Cardiac muscle cell (in vitro differentiated cells and primary cell): ENCODE measurements around the gene FPGS. TPM values are rescaled to one million over a fixed set of nuclear protein-coding genes. Genes with fewer than 3 reads are reported as not detected.

ENCODE experiments used
- DNase-seq, 2 donors: peaks; one replicate each; pipeline versions ENCODE4 v3.0.0 to v3.0.0-alpha.2; 2010 to 2017; ENCODE audit warnings: low read depth in 1 of 2, low spot score in 1 of 2
- H3K27ac ChIP-seq: fragments of 200-600 bp; sonication (generic); 2 replicates; pipeline ENCODE4 v1.5.1; 2016
- H3K27me3 ChIP-seq: fragments of 200-600 bp; sonication (generic); 2 replicates; pipeline ENCODE4 v1.6.0; 2016; ENCODE audit warnings: control low read depth
- H3K36me3 ChIP-seq: fragments of 200-600 bp; sonication (generic); 2 replicates; pipeline ENCODE4 v1.5.1; 2016; ENCODE audit warnings: control low read depth
- H3K4me1 ChIP-seq: fragments of 200-600 bp; sonication (generic); 2 replicates; pipeline ENCODE4 v1.8.1; 2017; ENCODE audit warnings: low read depth, mild to moderate bottlenecking, mixed run types
- H3K4me3 ChIP-seq: fragments of 200-600 bp; sonication (generic); 2 replicates; pipeline ENCODE4 v1.5.1; 2016; ENCODE audit warnings: mild to moderate bottlenecking
- H3K9me3 ChIP-seq: fragments of 200-600 bp; sonication (generic); 2 replicates; pipeline ENCODE4 v1.5.1; 2017; ENCODE audit warnings: low read depth, mild to moderate bottlenecking, control low read depth
- CTCF ChIP-seq: IDR thresholded peaks from 2 replicates; pipeline ENCODE4 v1.5.1; 2012; ENCODE audit warnings: low read depth, mild to moderate bottlenecking, low read length
- polyA plus RNA-seq: library from polyadenylated mRNA; unstranded; fragments of >200 nt; fragmentation: Nextera tagmentation; extraction: Ambion mirVana; gene quantifications from 2 replicates; pipeline ENCODE4 v1.2.1, GENCODE V29; 2016
- total RNA-seq: library from RNA; depleted of rRNA; stranded (reverse); fragments of >200 nt; gene quantifications from 2 replicates; pipeline ENCODE4 v1.2.3, GENCODE V29; 2016

FPGS gene
- total and polyA plus RNA-seq, 2 experiments from 2014 or later, result 78.3 to 123 TPM

GRCh38 chr9:127768698-127769097 lies 34.0 kb upstream of the FPGS start:
- Histone ChIP-seq H3K36me3 (no peaks in the 10 kb centered on the region), H3K9me3 (no peaks in the 10 kb centered on the region), H3K27ac (no peak overlapping the region), H3K4me1 (no peaks in the 10 kb centered on the region), H3K4me3 (no peak overlapping the region), H3K27me3 (no peaks in the 10 kb centered on the region)
- no peak for DNase-seq
- no peak for TF ChIP-seq CTCF

- Histone ChIP-seq H3K9me3 (no peaks in the 10 kb centered on the region), H3K4me3 (no peak overlapping the region), H3K36me3 (no peaks in the 10 kb centered on the region), H3K27ac (no peak overlapping the region), H3K27me3 (no peaks in the 10 kb centered on the region), H3K4me1 (no peaks in the 10 kb centered on the region)
- DNase-seq, result no peak
- TF ChIP-seq CTCF, result no peak
These were observed 33.6 kb upstream of the FPGS start for GRCh38 chr9:127769101-127769500.

GRCh38 chr9:127769929-127770582 lies 32.6 kb upstream of the FPGS start:
- no peak for TF ChIP-seq CTCF
- no peaks in the 10 kb centered on the region for H3K9me3 ChIP-seq
- H3K36me3 ChIP-seq, result no peaks in the 10 kb centered on the region
- no peaks in the 10 kb centered on the region for H3K4me1 ChIP-seq
- DNase-seq, result peak in 1 of 2 donors; percentile 17
- no peaks in the 10 kb centered on the region for H3K27me3 ChIP-seq
- no peak overlapping the region for H3K27ac ChIP-seq
- H3K4me3 ChIP-seq, result no peak overlapping the region

- DNase-seq, result no peak
- Histone ChIP-seq H3K36me3 (no peaks in the 10 kb centered on the region), H3K9me3 (no peaks in the 10 kb centered on the region), H3K4me1 (no peaks in the 10 kb centered on the region), H3K27me3 (no peaks in the 10 kb centered on the region), H3K4me3 (no peak overlapping the region), H3K27ac (no peak overlapping the region)
- TF ChIP-seq CTCF, result no peak
These were observed 32.1 kb upstream of the FPGS start for GRCh38 chr9:127770583-127770904.

GRCh38 chr9:127770905-127771569 lies 31.6 kb upstream of the FPGS start:
- Histone ChIP-seq H3K27ac (no peak overlapping the region), H3K9me3 (no peaks in the 10 kb centered on the region), H3K36me3 (no peaks in the 10 kb centered on the region), H3K4me1 (no peaks in the 10 kb centered on the region), H3K4me3 (peak overlapping the region; percentile 23), H3K27me3 (no peaks in the 10 kb centered on the region)
- DNase-seq, result peak; percentile 99 to 100
- no peak for TF ChIP-seq CTCF
